Measurements from ENCODE around the gene MICAL3. TPM values are rescaled to one million over a fixed set of nuclear protein-coding genes. Genes with fewer than 3 reads are reported as not detected.

Gene MICAL3
- total RNA-seq, 1 donor from 2014 or later = 103 TPM

GRCh38 chr22:17860220-17860965 lies 164.0 kb downstream of the MICAL3 start:
- no peak for DNase-seq (ENCODE audit: low spot score in 2 of 2, unreplicated experiment in 2 of 2)
- no peak for TF ChIP-seq CTCF (IDR thresholded peaks at IDR 0.05; ENCODE audit: unreplicated experiment)
- no peak overlapping the region for H3K27ac Mint-ChIP-seq
- no peaks in the 10 kb centered on the region for H3K27me3 Mint-ChIP-seq (ENCODE audit: low read depth)
- peaks cover 16% of the 10 kb centered on the region for H3K36me3 Mint-ChIP-seq
- no peak overlapping the region for H3K4me3 Mint-ChIP-seq
- H3K9me3 Mint-ChIP-seq = no peaks in the 10 kb centered on the region
- no peaks in the 10 kb centered on the region for H3K4me1 Mint-ChIP-seq

GRCh38 chr22:17858033-17858432 lies 166.3 kb downstream of the MICAL3 start:
- H3K36me3 Mint-ChIP-seq = peaks cover 10% of the 10 kb centered on the region
- H3K27me3 Mint-ChIP-seq (ENCODE audit: low read depth) = no peaks in the 10 kb centered on the region
- no peaks in the 10 kb centered on the region for H3K4me1 Mint-ChIP-seq
- no peak for TF ChIP-seq CTCF (IDR thresholded peaks at IDR 0.05; ENCODE audit: unreplicated experiment)
- no peak for DNase-seq (ENCODE audit: low spot score in 2 of 2, unreplicated experiment in 2 of 2)
- no peak overlapping the region for H3K27ac Mint-ChIP-seq
- no peak overlapping the region for H3K4me3 Mint-ChIP-seq
- no peaks in the 10 kb centered on the region for H3K9me3 Mint-ChIP-seq

- no peaks in the 10 kb centered on the region for H3K4me1 Mint-ChIP-seq
- H3K9me3 Mint-ChIP-seq = no peaks in the 10 kb centered on the region
- no peak overlapping the region for H3K4me3 Mint-ChIP-seq
- TF ChIP-seq CTCF (IDR thresholded peaks at IDR 0.05; ENCODE audit: unreplicated experiment) = no peak
- no peak for DNase-seq (ENCODE audit: low spot score in 2 of 2, unreplicated experiment in 2 of 2)
- H3K36me3 Mint-ChIP-seq = peaks cover 5% of the 10 kb centered on the region
- H3K27ac Mint-ChIP-seq = no peak overlapping the region
- H3K27me3 Mint-ChIP-seq (ENCODE audit: low read depth) = no peaks in the 10 kb centered on the region
Observed at GRCh38 chr22:17855572-17856290, 168.6 kb downstream of the MICAL3 start.

- Mint-ChIP-seq H3K4me3 (no peak overlapping the region), H3K9me3 (no peaks in the 10 kb centered on the region), H3K4me1 (no peaks in the 10 kb centered on the region), H3K27me3 (ENCODE audit: low read depth) (no peaks in the 10 kb centered on the region), H3K36me3 (peaks cover 2% of the 10 kb centered on the region), H3K27ac (no peak overlapping the region)
- no peak for DNase-seq (ENCODE audit: low spot score in 2 of 2, unreplicated experiment in 2 of 2)
- TF ChIP-seq CTCF (IDR thresholded peaks at IDR 0.05; ENCODE audit: unreplicated experiment) = no peak
Observed at GRCh38 chr22:17853073-17853472, 171.3 kb downstream of the MICAL3 start.

GRCh38 chr22:17851759-17852158 lies 172.6 kb downstream of the MICAL3 start:
- Mint-ChIP-seq H3K36me3 (peaks cover 2% of the 10 kb centered on the region), H3K4me1 (peaks cover 1% of the 10 kb centered on the region), H3K27me3 (ENCODE audit: low read depth) (no peaks in the 10 kb centered on the region), H3K4me3 (no peak overlapping the region), H3K27ac (no peak overlapping the region), H3K9me3 (no peaks in the 10 kb centered on the region)
- no peak for TF ChIP-seq CTCF (IDR thresholded peaks at IDR 0.05; ENCODE audit: unreplicated experiment)
- DNase-seq (ENCODE audit: low spot score in 2 of 2, unreplicated experiment in 2 of 2) = no peak

All from mesothelial cell of epicardium (in vitro differentiated cells).